Stimulated activated CD8-positive, alpha-beta memory T cell treated with anti-CD3 and anti-CD28 coated beads, Interleukin-7, amount 100 ng/mL, for 4 hours (primary cell): ENCODE data around the gene FAM174C.

Source experiments
- DNase-seq, 2 donors: peaks; one replicate each; pipeline ENCODE4 v3.0.0-alpha.2; 2020; ENCODE audit warnings: low read depth in 2 of 2

FAM174C gene

DNA sequence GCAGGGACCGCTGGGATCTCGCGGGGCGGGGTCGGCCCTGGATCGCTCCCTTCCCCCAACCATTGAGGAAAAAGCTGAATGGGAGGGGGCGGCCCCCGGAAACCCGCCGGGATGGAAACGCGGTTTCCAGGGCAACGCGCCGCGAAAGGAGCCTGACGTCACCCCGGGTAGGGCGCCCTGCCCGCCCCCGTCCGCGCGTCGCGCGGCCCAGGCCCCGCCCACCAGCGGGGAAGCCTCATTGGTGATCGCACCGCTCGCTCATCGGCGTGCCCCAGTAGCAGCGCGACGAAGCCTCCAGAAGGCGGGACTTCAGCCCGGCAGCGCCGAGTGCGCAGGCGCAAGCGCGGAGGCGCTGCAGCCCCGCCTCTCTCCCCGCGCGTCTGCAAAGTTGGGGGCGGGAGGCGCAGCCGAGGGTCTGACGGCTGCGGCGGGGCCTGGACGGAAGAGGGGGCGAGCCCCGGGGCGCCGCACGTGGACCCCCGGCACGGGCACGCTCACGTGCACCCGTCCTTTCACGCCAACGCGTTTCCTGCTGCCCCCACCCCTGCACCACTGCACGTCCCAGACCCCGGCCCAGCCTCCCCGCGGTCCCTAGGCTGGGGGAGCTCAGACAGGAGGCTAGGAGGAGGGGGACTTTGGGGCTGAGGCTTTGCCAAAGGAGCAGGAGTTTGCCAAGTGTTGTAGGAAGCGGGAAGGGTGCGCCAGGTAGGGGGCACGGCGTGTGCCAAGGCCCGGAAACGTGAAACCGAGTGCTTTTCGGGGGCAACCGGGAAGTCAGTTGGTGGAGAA lies 14.4 kb upstream of the FAM174C start:
- DNase-seq, result peak; percentile 93 to 99

DNA sequence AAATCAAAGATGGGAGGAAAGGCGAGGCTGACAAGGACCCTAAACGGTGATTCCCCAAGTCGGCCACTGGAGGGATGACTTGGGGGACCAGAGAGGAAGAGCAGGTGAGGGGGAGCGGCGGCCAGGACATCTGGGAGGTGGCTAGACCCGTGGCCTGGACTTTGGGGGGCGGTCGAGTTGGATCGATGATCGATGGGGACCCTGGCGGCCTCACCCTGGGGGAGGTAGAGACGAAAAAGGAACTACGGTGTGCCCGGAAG lies 13.9 kb upstream of the FAM174C start:
- no peak for DNase-seq

DNA sequence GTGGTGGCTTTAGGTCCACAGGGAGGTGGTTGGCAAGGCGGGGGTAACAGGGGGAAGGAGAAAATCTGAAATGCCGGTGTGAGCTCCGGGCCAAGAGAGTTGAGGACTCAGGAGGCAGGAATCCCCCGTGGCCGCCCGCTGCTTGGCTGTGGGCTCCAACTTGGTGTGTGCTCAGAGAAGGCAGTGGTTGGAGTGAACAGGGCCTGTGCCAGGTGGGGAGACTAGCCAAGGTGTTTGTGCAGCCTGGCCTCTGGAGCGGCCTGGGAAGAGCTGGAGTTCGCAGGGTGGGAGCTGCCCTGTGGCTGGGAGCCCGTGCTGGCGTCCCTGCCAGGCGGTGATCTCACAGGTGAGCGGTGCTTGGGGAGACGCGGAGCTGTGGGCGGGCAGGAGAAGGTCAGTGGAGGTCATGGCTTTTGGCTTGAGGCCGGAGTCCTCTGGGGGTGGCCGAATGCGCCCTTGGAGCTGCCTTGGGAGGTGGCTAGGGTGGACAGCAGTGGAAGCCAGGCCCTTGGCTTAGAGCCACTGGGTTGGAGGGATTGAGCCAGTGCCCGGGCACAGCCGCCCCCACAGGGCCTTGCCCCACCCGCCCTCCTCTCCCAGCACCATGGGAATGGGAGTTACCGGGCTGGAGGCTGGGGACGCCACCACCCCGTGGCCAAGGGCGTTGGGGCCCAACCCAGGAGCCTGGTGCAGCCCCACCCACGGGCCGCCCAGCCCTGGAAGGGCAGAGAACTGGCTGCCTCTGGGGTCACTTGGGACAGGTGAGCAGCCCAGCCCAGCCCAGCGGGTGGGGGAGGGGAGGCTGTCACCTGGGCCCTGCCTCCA lies 13.3 kb upstream of the FAM174C start:
- DNase-seq, result no peak

DNA sequence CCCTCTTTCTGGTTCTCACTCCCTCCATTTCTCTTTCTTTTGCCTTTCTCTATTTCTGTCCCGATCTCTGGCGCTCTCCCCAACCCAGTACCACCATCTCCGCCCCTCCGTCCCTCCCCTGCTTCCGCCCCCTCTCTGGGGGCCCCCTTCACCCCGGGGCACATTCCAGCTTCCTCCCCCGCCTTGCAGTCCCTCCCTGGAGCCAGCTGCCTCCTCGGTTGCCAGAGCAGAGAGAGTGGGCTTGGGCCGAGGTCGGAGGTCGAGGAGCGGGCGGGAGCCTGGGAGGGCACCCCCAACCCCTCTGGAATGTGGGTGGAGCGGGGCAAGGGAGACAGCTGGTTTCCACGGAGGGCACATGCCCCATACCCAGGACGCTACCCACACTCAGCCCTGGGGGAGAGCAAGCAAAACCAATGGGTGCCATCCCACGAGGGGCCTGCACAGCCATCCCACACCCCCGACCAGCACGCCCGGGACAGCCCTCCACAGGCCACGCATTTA lies 12.7 kb upstream of the FAM174C start:
- no peak for DNase-seq

DNA sequence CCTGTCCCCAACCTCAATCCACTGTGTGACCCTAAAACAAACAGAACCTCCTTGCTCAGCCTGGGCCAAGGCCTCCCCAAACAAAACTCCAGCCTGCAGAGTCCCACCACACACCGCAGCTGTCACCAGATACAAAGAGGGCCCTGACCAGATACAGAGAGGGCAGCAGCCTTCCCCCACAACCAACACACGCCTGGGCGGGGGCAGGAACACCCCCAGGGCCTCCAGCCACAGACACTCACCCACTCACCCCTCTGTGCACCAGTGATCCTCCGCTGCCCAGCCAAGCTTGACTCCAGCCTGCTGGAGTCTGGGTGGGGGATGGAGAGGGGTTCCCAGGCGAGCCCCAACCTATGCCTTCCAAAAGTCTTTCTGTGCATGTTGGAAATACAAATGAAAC lies 12.1 kb upstream of the FAM174C start:
- DNase-seq, result no peak

DNA sequence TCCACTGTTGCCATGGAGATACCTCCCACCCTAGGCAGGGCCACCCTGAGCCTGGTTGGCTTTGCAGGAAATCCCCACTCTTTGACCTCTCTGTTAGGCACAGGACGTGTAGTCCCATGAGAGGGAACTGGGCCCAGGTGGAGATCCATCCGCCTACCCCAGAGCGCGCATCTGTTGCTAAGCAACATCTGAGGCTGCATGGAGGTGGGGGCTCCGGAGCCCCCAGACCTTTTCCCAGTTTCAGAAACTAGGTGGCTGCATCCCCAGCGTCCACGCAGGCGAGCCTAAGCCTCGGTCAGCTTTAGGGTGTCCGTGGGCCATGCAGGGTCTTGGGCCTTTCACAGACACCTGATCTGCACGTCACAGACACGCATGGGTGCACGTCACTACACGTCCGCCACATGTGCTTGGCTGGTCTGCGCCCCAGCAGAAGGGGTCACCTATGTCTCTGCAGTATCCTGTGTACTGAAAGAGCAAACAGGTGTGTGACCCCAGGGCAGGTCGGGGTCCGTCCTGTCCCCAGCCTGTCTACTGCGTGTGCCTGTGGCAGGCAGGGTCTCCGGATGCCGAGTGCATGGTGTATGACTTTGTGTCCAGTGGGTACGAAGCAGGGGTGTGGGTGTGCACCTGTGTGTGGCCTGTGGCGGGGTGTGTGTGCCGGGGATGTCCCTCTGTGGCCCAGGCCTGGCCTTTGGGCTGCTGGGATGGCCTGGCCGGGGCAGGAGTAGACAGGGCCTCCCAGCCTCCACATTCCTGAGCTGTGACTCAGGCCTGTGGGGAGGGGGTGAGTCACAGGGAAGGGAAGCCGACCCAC lies 10.3 kb upstream of the FAM174C start:
- no peak for DNase-seq

DNA sequence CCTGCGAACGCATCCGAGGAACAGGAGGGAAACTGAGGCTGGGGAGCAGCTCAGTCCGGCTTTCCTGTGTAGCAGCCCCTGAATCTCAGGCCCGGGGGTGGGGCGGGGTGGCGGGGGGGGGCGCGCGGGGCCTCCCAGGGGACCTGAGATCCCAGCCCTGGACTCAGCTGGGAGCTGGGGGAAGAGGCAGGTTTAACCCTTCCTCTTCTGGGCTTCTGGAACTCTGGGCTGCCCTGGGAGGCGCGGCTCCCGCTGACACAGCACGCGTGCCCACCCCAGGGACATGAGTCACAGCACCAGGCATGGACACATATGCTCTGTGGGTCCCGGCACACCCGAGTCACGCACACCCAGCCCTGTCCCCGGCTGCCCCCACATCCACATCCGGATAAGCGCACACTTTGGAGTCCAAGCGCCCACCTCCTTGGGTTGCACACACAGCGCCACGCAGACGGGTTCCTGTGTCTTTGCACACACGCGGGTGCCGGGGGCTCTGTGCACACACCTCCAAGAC lies 9.7 kb upstream of the FAM174C start:
- peak in 1 of 2 donors; percentile 56 for DNase-seq

DNA sequence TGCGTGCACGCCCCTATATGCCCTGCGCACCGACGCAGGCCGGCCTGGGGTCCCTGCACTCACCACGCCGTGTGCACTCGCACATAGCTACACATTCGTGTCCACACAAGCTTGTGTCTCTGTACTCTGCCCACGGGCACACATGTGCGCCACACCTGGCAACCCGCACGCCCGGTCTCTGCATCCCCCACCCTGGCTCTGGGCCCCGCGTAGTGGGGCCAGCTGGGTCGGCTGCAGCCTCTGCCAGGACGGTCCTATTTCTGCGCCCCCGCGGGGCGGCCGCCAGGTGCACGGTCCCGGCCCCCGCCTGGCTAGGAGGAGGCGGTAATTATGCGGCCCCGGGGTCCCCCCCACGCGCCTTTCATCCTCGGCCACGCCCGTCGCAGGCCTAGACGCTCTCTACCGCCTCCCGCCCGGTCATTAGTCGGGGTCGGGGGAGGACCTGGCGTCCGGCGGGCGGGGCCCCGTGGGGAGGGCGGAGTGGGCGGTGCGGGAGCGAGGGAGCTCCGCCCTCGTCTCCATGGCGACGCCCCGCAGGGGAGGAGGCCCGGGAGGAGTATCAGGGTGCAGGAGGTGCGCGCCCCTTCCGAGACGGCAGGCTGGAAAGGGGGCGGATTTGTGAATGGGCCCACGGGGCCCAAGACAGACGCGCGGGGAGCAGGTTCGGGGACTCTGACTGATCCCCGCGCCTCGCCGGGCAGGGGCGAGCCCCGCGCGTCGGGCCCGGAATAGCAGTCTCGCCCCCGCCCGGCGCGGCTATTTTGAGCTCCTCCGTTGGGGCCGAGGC lies 9.0 kb upstream of the FAM174C start:
- peak; percentile 54 to 84 for DNase-seq

DNA sequence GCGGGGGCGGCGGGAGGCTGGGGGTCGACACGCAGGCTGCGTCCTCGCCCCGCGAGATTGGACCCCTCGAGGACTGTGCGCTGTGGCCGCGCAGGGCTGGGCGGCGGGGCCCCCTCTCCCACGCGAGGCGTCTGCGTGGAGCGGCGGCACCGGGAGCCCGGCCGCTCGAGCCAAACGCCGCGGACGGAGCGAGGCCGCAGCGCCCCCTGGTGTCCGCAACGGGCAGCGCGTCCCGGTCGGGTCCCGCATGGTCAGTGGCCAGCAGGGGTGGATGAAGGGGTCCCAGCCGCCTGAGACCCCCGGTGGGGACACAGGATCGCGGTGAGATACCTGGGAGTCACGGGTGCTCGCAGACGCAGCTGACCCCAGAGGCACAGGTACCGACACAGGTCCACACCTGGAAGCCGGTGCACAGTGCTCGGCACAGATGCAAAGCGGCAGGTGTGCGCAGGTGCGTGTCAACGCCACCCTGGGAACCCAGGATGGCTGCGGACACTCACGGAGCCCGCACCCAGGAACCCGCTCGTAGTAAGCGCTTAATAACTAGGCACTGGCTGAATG lies 8.3 kb upstream of the FAM174C start:
- DNase-seq, result peak in 1 of 2 donors; percentile 66

DNA sequence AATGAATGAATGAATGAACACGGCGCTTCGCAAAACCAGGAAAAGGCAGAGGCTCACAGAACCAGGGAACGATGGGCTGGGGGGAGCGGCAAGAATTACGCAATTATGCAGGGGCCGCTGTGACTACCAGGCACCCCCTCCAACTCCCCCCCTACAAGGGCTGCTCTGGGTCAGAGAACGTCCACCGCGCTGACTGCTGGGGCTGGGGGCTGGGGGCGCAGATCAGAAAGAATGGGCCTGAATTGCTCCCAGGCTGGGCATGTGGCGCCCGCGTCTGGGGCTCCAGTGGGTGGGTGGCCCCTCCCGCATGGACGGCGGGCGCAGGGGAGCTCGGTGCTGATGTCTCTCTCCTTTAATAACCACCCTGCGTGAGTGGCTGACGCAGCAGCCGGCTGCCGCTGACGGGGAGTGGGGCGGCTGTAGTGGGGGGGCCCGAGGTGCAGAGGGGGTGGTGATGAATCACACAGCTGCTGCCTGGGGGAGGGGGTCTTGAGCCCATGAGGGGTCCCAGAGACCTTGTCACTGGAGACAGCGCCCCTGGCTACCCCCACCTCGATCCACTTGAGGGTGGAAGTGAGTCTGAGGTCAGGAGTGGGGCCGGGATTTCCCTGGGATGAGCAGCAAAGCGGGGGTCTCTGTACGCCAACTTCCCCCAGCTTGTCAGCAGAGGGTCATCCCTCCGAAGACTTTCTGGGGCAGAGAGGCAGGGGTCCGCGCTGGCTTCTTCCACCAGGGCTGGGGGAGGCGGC lies 7.7 kb upstream of the FAM174C start:
- no peak for DNase-seq

DNA sequence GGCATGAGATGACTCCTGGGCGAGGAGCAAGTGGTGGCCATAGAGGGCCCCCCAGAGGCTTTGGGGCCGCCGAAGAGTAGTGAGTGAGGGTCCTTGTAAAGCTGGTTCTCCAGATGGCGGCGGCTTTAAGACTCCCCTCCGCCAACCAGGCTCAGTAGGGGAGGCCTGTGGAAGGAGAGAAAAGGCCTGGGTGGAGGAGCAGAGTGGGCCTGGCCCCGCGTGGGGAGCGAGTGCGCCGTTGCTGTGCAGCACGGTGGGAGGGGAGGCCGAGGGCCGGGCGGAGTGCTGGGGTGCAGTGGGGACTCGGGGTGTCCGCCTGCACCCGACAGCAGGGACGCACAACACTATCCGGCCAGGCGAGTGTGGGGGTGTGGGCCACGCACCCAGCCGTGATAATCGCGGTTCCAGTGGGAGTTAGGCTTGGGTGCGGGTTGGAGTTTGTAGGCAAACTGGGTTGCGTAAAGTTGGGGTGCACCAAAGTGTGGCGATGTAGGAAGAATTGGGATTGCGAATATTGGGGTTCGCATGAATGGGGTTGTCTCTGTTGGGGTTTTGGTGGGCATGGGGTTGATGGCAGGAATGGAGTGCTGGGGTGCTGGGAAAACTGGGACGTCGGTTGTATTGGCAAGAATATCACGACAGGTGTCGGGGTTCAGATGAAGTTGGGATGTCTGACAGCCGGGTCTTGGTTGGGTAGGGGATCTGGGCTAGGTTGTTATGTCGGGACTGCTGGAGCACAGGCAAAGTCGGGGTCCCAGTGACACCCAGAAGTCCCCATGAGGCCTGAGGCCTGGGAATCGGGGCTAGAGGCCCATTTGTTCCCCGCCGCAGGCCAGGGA lies 6.9 kb upstream of the FAM174C start:
- DNase-seq, result no peak

DNA sequence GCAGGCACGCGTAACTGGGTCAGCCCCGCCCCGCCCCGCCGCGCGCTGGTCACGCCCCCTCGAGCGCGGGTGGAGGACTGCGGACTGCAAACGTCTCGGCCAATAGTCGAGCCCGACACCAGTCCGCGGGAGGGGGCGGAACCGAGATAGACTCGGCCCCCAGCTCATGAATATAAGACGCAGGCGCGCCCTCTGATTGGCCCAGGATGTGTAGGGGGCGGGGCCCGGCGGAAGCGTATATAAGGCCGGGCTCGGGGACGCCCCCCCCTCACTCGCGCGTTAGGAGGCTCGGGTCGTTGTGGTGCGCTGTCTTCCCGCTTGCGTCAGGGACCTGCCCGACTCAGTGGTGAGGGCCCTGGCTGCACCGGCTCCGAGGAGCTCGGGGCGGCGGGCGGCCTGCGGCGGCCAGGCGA lies 6.3 kb upstream of the FAM174C start, which contains the start of gene CIRBP:
CIRBP (plus strand) TSS at position 268 of the 413 bp plus-strand sequence. CDS start 1,602 bp downstream, outside the sequence.
- DNase-seq, result peak; percentile 99

DNA sequence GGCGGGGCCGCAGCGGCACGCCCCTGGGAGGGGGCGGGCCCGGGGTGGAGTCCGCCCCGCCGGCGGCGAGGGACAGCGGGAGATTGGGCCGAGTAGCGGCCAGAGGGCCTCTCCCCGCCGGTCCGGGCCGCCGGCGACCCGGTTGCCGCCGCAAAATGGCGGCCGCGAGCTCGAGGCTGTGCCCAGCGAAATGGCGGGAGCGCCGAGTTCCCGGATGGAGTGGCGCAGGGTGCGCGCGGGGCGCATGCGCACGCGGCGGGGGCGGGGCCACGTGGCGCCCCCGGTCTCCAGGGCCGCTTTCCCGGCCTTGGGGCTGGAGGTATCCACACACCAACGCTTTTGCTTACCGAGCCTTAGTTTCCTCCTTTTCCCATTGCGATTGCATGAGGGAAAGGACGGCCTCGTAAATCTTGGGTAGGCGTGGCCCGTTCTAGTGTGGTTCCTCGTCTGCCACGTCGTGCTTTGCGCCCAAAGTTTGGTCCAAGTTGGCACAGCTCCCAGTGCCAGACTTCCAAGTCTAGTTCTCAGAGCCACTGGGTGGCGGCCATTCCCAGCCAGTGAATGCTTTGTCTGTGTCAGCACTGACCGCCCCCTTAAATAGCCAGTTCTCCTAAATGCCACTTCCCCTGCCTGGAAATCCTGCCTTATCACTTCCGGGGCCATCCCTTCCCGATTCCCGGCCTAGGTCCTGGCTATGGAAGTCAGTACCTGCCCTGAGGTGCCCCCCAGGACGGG lies 5.7 kb upstream of the FAM174C start:
- DNase-seq, result peak; percentile 65 to 83

DNA sequence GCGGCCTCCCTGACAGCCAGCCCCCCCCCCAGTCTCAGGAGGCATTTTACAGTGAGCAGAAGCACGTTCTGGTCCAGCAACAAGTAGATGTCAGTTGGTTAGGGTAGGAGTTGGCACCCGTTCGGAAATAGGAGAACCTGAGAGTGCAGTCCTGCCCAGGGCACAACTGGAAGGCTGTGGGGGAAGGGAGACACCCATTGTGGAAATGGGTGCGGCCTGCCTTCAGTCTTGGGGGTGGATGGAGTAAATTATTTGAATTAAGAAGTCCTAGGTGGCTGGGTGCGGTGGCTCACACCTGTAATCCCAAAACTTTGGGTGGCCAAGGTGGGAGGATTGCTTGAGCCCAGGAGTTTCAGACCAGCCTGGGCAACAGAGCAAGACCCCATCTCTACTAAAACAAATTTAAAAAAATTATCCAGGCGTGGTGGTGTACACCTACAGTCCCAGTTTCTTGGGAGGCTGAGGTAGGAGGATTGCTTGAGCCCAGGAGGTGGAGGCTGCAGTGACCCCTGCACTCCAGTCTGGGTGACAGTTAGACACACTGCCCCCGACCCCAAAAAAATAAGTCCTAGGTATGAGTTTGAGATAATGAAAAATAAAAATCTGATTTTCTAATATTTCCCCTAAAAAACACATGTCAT lies 5.0 kb upstream of the FAM174C start:
- DNase-seq, result no peak

DNA sequence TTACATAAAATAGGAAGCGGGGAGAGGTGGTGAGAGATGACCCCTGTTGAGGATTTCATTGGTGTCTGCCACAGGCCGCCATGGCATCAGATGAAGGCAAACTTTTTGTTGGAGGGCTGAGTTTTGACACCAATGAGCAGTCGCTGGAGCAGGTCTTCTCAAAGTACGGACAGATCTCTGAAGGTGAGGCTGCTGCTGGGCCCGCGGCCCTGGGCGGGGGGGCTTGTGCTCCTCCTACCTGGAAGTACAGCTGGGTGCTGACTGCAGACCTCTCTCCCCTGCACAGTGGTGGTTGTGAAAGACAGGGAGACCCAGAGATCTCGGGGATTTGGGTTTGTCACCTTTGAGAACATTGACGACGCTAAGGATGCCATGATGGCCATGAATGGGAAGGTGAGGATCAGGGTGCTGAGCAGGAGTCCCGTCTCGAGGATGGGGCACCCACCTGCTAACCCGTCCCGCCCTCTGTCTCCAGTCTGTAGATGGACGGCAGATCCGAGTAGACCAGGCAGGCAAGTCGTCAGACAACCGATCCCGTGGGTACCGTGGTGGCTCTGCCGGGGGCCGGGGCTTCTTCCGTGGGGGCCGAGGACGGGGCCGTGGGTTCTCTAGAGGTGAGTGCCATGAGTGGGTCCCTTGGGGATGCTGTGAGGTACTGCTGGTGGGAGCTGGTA lies 4.3 kb upstream of the FAM174C start:
- no peak for DNase-seq

DNA sequence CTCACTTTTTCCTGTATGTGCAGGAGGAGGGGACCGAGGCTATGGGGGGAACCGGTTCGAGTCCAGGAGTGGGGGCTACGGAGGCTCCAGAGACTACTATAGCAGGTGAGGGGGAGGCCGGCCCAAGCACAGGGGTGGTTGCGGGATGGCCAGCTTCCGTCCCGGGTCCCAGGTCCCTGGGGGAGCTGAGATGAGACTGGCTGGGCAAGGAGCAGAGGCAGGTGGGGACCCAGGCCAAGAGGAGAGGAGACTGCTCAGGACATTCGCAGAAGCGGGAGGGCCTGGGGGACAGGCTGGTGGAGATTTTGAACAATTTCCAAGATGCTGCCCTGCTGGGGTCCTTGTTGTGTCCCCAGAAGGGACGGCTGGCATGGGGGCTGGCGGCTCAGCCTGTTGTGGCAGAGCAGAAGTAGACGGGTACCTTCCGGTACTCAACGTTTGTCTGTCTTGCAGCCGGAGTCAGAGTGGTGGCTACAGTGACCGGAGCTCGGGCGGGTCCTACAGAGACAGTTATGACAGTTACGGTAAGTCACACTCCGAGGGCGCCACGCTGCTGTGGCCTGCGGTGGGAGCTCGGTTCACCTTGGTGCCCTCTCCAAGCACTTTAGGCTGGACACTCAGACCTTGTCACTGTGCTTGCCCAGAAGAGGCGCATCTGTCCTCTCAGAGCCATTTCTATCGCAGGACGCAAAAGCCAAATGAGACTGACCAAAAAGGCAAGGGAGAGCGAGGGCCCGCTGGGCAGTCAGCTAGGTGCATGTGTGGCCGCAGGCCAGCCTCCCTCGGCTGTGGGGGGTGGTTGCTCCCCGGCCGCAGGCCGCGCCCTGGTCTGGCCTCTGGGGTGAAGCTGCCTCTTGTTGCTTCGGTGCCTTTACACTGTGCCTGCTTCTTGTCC lies 3.6 kb upstream of the FAM174C start:
- no peak for DNase-seq
